Measurements from ENCODE around the gene ACTL10.

- TF ChIP-seq POLR2A (IDR thresholded peaks at IDR 0.05) (no peak), CTCF (IDR thresholded peaks at IDR 0.05) (no peak)
These were observed 3.3 kb downstream of the ACTL10 start for GRCh38 chr20:33669873-33670640.
